Daoy (cell line): Measurements from ENCODE around the gene TRAPPC2B. TPM values are rescaled to one million over a fixed set of nuclear protein-coding genes. Genes with fewer than 3 reads are reported as not detected.

ENCODE experiments used
- DNase-seq: peaks from one replicate; pipeline ENCODE4 v3.0.0-alpha.2; 2015; ENCODE audit warnings: low read depth
- total RNA-seq: library from RNA; depleted of rRNA; stranded (reverse); fragments of >200 nt; shearing (Covaris generic); gene quantifications from 2 replicates; pipeline ENCODE4 v1.2.3, GENCODE V29; 2014; rRNA removed

Gene TRAPPC2B
- 24.1 and 24.9 TPM in 2 replicates for total RNA-seq

DNA sequence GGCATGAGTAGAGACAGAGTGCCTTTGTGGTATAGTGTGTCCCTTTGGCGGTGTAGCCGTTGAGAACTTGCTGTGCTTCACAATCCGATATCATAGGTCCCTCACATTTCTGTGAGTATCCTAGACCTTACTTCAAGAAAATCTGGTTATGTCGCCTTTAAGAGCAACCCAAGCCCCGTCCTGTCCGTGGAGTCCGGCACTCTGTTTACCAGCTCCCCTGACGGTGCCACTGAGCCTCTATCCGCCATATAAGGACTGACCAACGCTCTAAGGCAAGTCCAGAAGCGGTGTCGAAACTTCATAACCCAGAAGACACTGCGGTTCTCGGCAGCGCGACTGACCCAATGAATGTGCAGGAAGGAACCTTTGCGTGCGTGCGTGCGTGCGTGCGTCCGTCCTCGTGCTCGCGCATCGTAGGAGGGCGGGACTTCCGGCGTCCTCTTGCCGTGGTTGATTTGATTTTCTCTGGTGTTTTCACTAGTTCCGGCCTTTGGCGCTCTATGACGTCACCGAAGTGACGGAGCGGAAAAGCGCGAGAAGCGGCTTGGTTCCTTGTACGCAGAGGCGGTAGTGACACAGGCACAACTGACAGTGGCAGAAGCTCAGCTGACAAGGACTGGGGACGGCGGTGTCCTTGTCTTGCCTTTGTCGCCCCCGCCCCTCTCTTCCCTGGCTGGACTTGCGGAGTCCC is at the start of gene TRAPPC2B, which contains the start of gene ZNF547:
TRAPPC2B (plus strand) TSS at position 555 of the 691 bp plus-strand sequence. CDS start 1,283 bp downstream, outside the sequence.
ZNF547 (plus strand) TSS at position 555 of the 691 bp plus-strand sequence. CDS start 5,005 bp downstream, outside the sequence.
- DNase-seq = peak; percentile 100

DNA sequence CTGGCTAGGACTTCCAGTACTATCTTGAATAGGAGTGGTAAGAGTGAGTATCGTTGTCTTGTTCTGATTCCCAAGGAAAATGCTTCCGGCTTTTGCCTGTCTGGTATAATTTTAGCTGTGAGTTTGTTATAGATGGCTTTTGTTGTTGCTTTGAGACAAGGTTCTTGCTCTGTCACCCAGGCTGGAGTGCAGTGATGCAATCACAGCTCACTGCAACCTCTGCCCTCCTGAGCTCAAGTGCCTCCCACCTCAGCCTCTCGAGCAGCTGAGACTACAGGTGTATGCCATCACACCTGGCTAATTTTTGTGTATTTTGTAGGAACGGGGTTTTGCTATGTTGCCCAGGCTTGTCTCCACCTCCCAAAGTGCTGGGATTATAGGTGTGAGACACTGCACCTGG is 49.2 kb upstream of the TRAPPC2B start:
- DNase-seq = no peak

DNA sequence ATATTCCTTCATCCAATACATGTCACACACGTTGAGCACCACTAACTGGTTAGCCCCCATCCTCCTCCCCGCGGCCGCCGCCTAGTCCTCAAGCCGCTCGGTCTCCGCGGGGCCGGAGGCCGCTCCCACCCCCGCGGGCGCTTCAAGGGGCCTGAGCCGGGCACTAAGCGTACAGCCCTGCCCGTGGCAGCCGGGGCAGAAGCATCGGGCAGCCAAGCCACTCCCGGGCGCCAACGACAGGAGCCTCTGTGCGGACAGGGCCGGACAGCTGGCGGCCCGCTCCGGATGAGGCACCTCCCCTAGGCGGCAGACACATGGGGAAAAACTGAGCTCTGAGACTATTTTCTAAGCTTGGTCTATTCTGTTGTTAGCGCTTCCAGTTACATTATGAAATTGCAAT is 45.8 kb upstream of the TRAPPC2B start:
- peak; percentile 12 for DNase-seq

DNA sequence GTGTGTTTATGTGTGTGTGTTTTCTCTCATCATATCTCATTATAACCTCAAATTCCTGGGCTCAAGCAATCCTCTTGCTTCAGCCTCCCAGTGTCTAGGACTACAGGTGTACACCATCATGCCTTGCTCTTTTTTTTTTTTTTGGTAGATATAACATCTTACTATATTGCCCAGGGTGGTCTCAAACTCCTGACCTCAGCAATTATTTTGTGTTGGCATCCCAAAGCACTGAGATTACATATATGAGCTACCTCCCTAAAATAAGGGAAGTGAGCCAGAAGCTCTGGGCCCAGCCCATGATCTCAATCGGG is 43.5 kb upstream of the TRAPPC2B start:
- DNase-seq = no peak

DNA sequence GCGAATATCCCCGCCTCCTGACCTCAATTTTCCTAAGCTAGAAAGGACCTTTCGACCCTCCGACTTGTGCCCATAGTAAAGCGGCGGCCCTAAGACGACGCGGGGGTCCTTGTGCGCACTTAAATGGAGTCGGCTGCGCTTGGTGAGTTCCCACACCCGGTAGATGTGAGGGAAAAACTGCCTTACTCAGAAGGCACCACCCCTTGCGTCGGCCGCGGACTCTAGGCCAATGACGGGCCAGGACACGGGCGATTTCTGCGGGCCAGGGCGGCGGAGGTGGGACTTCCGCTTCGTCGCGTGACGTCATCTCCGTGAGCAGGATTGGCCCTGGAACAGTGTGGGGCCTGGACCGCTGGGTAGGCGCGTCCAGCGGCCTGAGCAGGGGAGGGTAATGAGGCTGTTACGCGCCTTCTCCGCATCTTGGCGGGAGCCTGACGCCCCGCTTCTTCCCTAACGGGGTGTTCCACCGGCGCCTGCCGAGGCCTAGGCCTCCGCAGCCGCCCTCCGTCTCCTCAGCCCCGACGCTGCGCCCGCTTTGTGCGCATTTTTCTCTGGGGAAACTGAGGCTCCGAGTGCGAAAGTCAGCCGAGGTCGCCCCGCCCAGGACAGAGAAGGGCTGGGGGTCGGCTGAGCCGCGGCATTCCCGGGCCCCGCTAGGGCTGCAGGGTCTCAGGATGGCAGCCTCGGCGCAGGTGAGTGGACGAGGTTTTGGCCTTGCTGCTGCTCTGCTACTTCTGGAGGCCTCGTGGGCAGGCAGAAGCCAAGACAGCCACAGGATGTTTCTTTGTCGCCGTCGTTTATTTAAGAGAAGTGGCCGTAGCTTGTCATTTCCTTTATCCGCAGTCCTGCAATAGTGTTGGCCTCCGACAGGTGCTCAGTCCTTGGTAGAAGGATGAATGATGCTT is 42.9 kb upstream of the TRAPPC2B start, which contains the start of gene ZNF543:
ZNF543 (plus strand) TSS at position 293 of the 905 bp plus-strand sequence; CDS start at position 675, 382 bp downstream.
- peak; percentile 99 for DNase-seq

DNA sequence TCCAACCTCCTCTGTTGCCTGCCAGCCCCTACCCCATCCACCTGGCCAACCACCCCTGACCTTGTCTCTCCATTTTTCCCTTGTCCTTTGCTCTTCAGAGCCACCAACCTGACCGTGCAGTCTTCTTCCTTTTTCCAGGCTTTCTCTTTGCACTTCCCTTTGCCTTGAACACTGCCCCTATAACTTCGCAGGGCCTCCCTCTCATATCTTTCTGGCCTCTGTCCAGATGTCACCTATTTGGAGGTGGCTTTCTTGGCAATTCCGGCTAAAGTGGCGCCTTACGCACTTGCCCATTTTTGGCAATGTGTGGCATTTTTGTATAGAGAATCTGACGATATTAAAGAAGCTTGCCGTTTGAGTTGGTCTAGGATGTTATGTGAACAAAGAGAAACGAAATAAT is 42.2 kb upstream of the TRAPPC2B start:
- DNase-seq = no peak

DNA sequence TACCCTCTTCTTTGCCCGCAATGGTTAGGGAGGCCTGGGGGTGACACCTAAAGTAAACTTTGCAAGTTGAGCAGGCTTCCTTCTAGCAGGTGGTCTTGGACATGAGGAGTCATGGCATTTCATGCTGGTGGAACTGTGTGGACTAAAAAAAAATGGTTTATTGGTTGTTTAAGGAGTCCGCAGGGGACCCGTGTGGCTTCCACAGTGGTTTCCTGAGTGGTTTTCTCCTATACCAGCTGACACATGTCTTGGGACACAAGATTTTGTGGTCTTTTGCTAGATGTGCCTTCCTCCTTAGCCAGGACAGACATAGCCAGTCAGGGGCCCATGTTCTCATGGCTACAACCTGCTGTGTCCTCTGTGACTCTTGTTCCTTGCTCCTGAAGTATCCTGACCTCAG is 41.6 kb upstream of the TRAPPC2B start:
- no peak for DNase-seq

DNA sequence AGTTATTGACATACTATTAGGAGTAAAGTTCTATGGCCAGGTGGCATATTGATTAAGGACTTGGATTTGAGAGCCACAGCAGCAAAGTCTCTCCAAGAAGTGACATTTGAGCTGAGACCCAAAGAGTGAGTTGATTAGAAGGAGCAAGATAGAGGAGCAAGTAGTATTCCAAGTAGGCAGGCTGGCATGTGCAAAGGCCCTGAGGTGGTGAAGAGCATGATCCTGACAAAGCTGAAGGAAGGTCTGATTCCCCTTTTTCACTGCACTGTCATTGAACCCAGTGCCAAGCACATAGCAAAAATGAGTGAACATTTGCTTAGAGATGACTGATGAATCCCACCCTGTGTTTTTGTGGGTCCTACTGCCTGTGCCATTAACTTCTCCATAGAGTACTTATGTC is 38.4 kb upstream of the TRAPPC2B start:
- DNase-seq = no peak

DNA sequence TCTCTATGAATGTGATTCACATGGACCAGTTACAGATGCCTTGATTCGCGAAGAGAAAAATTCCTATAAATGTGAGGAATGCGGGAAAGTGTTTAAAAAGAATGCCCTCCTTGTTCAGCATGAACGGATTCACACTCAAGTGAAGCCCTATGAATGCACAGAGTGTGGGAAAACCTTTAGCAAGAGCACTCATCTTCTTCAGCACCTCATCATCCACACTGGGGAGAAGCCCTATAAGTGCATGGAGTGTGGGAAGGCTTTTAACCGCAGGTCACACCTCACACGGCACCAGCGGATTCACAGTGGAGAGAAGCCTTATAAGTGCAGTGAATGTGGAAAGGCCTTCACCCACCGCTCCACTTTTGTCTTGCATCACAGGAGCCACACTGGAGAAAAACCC is 35.4 kb upstream of the TRAPPC2B start:
- DNase-seq = no peak

DNA sequence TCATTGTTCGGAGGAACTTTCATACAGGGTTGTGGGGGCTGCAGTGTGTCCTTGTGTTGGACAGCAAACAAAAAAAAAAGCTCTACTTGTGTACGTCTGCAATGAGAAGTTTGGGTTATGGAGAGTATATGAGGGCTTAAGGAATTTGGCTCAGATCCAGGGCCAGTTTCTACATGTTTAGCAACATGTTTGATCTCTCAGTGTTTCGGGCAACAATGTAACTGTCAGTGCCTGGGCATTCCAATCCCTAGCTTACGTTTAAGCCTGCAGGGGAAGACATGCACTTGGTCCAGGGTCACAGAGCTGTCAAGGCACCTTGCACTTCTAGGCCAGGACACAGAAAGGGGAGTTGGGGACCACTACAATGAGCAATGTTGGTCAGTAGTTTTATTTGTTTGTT is 29.2 kb upstream of the TRAPPC2B start:
- DNase-seq = no peak

DNA sequence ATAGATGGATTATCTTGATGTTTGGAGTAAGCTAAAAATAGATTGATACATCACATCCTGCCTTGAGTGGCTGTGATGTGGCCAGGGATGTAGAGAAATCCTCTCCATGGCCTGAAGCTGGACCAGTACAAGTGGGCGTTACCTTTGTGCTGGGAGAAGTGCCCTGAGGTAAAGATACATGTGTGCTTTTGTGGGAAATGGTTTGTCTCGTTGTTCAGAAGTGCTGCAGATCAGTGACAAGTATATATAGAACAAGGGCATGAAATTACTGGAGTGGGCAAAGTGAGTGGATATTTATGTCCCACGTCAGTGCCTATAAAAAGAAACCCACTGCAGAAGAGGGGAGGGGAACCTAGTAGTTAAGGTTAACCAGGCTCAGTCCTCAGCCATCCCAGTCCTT is 24.5 kb upstream of the TRAPPC2B start:
- no peak for DNase-seq

DNA sequence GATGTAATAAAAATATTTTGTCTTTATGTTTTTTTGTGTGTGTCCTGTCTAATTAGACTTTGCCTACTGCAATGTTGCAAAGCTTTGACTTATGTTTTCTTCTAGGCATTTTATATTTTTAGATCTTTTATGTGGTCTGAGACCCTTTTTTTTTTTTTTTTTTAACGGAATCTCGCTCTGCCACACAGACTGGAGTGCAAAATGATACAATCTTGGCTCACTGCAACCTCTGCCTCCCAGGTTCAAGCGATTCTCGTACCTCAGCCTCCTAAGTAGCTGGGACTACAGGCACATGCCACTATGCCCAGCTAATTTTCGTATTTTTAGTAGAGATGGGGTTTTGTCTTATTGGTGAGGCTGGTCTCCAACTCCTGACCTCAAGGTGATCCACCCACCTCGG is 20.8 kb upstream of the TRAPPC2B start:
- no peak for DNase-seq

DNA sequence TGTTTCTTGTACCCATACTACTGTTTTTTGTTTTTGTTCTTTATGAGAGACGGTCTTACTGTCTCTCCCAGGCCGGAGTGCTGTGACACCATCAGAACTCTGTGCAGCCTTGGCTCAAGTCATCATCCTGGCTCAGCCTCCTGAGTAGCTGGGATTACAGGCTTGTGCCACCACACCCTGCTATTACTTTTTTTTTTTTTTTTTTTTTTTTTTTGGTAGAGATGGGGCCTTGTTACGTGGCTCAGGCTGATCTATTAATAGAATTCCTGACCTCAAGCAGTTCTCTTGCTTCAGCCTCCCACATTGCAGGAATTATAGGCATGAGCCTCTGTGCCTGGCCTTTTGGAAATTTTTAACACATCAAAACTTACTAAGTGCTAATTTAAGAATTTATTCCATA is 15.2 kb upstream of the TRAPPC2B start:
- DNase-seq = no peak

DNA sequence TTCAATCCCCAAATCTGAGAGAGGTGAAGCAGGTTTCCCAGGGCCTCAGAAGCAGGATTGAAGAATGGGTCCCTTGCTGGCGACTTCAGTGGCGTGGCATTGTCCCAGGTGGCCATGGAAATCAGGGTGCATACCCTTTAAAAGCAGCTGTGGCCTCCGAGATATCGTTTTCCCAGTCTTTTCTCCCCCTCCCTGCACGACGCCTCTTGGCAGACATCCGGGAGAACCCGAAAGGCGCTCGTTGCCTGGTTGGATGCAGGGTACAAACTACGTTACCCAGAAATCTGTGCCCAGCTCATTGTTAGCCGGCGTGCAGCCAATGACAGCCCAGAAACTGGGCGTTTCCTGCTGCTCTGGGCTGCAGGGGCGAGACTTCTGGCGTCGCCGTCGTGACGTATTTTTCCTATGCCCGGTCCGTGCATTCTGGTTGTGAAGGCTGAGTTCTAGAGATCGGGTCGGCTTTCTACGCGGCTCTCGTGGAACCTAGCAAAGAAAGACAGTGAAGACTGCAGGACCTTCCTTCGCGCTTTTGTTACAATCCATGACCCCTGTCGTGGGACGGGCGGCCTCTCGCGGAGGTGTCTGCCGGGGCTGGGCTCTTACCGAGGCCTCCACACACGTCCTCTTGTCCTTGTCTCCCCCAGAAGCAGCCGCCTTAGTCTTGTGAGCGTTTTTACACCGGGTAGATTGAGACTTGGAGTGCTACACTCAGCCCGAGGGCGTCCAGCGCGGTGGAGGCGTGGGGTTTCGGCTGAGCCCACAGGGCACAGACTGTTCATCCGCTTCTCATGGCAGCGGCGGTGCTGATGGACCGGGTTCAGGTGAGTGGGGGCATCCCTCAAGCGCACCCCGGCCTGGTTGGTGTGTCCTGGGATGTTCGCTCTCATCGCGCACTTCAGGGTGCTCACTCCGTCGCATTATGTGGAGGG is 12.2 kb upstream of the TRAPPC2B start, which contains the start of gene ZNF304:
ZNF304 (plus strand) TSS at position 395 of the 929 bp plus-strand sequence; CDS start at position 789, 394 bp downstream.
- DNase-seq = peak; percentile 96

DNA sequence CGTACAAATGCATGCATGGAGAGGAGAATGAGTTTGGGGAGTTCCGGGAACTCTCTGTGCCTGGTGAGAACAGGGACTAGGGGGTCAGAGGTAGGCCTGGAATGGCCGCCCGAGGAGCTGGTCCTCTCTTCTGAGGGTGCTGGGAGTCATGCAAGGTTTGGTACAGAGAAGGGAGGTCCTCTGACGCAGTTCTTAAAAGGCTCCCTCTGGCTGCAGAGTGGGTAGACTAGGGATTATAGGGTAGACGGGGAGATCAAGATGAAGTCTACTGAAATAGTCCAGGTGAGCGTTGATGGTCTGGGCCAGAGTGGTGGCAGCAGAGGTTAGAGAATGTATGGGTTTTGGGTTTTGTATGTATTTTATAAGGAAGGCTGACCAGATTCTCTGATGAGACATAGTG is 11.5 kb upstream of the TRAPPC2B start:
- no peak for DNase-seq

DNA sequence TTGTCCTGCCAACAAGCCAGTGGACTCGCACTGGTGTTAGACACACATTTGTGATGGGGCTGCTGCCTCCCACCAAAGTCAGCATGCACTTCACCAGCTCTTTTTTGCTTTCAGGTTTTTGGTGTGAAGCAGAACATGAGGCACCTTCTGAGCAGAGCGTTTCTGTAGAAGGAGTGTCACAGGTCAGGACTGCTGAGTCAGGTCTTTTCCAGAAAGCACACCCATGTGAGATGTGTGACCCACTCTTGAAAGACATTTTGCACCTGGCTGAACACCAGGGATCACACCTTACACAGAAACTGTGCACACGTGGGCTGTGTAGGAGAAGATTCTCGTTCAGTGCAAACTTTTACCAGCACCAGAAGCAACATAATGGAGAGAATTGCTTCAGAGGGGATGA is 7.4 kb upstream of the TRAPPC2B start:
- no peak for DNase-seq

DNA sequence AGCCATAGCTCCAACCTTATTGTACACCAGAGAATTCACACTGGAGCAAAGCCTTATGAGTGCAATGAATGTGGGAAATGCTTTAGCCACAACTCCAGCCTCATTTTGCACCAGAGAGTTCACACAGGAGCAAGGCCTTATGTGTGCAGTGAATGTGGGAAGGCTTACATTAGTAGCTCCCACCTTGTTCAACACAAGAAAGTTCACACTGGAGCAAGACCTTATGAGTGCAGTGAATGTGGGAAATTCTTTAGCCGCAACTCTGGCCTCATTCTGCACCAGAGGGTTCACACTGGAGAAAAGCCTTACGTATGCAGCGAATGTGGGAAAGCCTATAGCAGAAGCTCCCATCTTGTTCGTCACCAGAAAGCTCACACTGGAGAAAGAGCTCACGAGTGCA is 5.9 kb upstream of the TRAPPC2B start:
- DNase-seq = no peak

DNA sequence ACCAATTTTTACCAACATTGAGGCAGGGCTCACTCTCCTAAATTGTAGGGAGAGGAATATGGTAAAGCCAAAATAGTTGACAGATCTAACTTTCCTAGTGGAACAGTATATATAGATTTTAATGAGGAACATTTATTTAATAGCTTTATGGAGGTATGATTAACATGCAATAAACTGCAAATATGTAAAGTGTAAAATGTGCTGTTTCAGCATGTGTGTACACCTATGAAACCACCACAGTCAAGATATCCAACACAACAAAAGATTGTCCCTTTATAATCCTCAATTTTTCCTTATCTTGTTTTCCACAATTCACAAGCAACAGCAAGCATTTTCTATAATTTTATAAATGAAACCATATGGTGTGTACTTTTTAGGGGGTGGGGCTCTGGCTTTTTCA is 4.1 kb upstream of the TRAPPC2B start:
- DNase-seq = no peak

DNA sequence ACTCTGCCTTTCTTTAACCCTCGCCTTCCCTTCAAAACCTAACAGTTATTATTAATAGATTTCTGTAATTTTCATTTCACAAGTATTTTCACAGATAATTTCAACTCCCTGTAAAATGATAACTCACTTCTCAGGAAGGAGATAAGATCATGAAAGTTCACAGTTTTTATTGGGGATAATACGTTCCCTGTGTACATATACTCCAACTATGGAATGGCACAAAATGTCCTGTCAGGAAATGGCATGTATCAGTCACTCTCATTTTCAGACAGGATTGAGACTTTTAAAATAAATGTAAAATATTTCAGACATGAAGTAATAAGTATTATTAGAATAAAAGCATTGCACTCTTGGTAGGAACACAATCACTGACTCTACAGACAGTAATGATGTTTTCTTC is 932 bp upstream of the TRAPPC2B start:
- no peak for DNase-seq

DNA sequence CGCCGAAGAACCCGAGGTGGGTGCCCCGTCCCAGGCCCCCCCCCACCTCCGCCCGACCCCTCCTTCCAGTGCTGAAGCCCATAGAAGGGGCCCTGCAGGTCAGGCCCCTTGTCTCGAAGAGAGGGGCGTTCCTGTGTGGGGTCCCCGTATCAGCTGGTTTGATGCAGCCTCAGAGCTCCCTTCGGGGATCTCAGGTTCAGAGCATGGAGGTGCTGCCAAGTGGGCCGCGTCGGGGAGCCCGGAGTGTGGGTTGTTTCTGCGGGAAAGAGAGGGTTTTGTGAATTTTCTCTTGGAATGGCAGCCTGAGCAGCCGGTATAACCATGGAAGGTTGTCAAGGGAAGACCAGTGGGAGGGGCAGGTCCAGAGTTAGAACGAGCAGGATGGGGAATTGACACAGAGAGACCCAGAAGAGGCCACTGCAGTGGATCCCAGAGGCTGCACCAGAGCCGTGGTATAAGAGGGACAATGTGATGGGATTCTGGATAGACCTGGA is 384 bp downstream of the TRAPPC2B start:
- peak; percentile 9 for DNase-seq

DNA sequence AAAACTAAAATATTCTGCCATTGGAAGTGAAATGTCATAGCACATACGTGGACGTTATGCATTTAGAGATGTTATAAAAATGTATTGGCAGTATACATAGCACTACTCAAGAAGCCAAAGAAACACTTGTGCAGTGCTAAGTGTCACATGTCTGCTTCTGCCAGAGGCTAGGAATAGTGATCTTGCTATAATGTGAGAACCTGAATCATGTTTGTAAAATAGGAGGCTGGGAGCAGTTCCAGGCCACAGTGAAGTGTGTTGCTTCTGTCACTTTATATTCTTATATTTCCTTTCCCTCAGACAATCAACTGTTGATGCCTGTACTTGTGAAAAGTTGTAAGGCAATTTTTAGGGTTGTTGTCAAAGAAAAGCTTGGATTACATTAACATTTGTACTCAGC is 3.4 kb downstream of the TRAPPC2B start:
- no peak for DNase-seq

DNA sequence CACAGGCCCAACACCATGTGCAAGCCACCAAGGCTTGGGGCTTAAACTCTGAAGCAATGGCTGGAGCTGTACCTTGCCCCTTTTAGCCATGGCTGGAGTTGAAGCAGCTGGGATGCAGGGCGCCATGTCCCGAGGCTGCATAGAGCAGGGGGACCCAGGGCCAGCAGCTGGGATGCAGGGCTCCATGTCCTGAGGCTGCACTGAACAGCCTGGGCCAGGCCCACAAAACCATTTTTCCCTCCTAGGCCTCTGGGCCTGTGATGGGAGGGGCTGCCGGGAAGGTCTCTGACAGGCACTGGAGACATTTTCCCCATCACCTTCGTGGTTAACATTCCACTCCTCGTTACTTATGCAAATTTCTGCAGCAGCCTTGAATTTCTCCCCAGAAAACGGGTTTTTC is 10.8 kb downstream of the TRAPPC2B start:
- no peak for DNase-seq
